ENCODE data around the gene DCBLD1.

The DCBLD1 gene

GRCh38 chr6:117531346-117531745, 48.9 kb downstream of the DCBLD1 start:
- H3K27ac ChIP-seq (ENCODE audit: low read depth, low read length), result no peak overlapping the region
- H3K36me3 ChIP-seq (ENCODE audit: control insufficient read depth, insufficient read depth, low read length), result no peaks in the 10 kb centered on the region
- no peaks in the 10 kb centered on the region for H3K27me3 ChIP-seq (ENCODE audit: control insufficient read depth, insufficient read depth, low read length)
- H3K4me1 ChIP-seq (ENCODE audit: control insufficient read depth, insufficient read depth, low read length), result no peaks in the 10 kb centered on the region; the same call in 1 of the 2 replicates
- H3K9ac ChIP-seq (ENCODE audit: low read depth, low read length), result no peak overlapping the region
- H3K4me3 ChIP-seq (ENCODE audit: low read depth, low read length), result no peak overlapping the region
- H3K9me3 ChIP-seq (ENCODE audit: control insufficient read depth, insufficient read depth, low read length), result no peaks in the 10 kb centered on the region

DNA sequence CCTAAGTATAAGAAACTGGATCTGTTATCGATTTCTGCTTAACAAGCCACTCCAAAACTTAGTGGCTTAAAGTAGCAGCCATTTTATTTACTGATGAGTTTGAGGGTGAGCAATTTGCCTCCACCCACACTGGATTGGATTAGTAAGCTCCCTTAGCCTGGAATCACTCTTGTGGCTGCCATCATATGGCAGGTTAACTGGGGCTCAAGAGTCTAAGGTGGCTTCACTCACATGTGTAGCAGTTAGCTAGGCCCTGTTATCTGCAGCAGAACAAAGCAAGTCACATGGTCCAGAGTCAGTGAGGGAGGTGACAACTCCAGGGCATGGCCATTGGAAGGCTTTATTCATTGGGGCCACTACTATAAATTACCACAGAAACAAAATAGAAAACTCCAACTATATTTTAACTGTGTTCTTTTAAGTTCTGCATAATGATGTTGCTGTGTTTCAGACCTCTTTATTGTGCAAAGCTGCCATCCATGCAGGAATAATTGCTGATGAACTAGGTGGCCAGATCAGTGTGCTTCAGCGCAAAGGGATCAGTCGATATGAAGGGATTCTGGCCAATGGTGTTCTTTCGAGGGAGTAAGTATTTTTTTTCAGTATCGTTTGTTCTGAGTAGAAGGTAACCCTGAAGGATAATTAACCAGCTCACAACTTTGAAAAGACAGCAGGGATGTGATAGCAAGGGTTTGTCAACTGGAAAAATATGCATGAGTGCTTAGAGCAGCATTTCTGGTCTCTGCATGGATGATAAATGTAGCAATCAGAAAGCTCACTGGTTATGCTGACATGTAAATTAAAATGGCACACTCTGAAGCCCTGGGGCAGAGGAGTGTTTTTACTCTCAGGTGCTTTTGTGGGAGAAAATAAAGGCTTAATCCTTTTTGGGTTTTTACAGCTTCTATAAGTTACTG, 49.6 kb downstream of the DCBLD1 start:
- Histone ChIP-seq H3K9ac (ENCODE audit: low read depth, low read length) (no peak overlapping the region), H3K4me1 (ENCODE audit: control insufficient read depth, insufficient read depth, low read length) (no peaks in the 10 kb centered on the region; the same call in 1 of the 2 replicates), H3K27me3 (ENCODE audit: control insufficient read depth, insufficient read depth, low read length) (no peaks in the 10 kb centered on the region), H3K27ac (ENCODE audit: low read depth, low read length) (no peak overlapping the region), H3K4me3 (ENCODE audit: low read depth, low read length) (no peak overlapping the region), H3K36me3 (ENCODE audit: control insufficient read depth, insufficient read depth, low read length) (no peaks in the 10 kb centered on the region), H3K9me3 (ENCODE audit: control insufficient read depth, insufficient read depth, low read length) (no peaks in the 10 kb centered on the region)

- Histone ChIP-seq H3K9me3 (ENCODE audit: control insufficient read depth, insufficient read depth, low read length) (no peaks in the 10 kb centered on the region), H3K4me1 (ENCODE audit: control insufficient read depth, insufficient read depth, low read length) (no peaks in the 10 kb centered on the region), H3K27me3 (ENCODE audit: control insufficient read depth, insufficient read depth, low read length) (no peaks in the 10 kb centered on the region), H3K27ac (ENCODE audit: low read depth, low read length) (no peak overlapping the region), H3K4me3 (ENCODE audit: low read depth, low read length) (no peak overlapping the region), H3K36me3 (ENCODE audit: control insufficient read depth, insufficient read depth, low read length) (peaks cover 2% of the 10 kb centered on the region; the same call in 1 of the 2 replicates), H3K9ac (ENCODE audit: low read depth, low read length) (no peak overlapping the region)
These were observed 51.3 kb downstream of the DCBLD1 start for GRCh38 chr6:117533775-117534174.

DNA sequence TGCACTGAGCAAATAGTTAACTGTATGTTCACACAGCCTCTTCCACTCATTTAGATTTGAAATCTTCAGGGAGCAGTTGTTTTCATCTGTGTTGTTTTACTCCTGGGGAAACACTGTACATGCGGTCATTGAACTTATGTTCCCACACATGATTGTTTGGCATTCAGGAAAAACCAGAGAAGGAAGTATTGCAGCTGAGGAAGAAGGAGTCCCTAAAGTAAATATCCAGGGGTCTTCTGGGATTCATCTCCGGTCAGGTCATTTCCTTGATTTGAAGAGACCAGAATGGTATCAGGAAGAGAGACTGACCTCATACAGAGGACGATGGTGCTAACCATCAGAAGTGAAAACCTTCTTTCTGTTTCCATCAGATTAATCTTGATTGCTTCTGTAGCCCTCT, 52.5 kb downstream of the DCBLD1 start:
- Histone ChIP-seq H3K27ac (ENCODE audit: low read depth, low read length) (no peak overlapping the region), H3K36me3 (ENCODE audit: control insufficient read depth, insufficient read depth, low read length) (peaks cover 8% of the 10 kb centered on the region), H3K4me3 (ENCODE audit: low read depth, low read length) (no peak overlapping the region), H3K4me1 (ENCODE audit: control insufficient read depth, insufficient read depth, low read length) (no peaks in the 10 kb centered on the region), H3K27me3 (ENCODE audit: control insufficient read depth, insufficient read depth, low read length) (no peaks in the 10 kb centered on the region), H3K9me3 (ENCODE audit: control insufficient read depth, insufficient read depth, low read length) (no peaks in the 10 kb centered on the region), H3K9ac (ENCODE audit: low read depth, low read length) (no peak overlapping the region)

DNA sequence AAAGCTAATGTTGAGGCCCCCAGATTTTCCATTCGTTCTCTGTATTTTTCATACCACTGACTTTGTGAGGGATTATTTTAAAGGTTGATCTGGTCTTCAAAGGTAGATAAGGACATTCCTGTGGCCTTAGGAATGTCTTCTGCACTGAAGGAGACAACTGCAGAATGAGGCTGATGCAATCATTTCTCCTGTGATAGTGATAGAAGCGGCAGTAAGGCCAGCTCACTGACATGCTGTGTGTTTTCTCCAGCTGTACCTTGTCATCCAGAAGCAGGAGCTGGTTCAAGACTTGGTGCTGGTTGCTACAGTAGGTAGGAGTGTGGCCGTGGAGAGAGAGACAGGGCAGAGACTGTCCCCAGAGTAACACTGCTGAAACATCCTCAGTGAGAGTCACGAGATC, 53.8 kb downstream of the DCBLD1 start:
- H3K27me3 ChIP-seq (ENCODE audit: control insufficient read depth, insufficient read depth, low read length), result no peaks in the 10 kb centered on the region
- peaks cover 10% of the 10 kb centered on the region for H3K36me3 ChIP-seq (ENCODE audit: control insufficient read depth, insufficient read depth, low read length)
- H3K4me1 ChIP-seq (ENCODE audit: control insufficient read depth, insufficient read depth, low read length), result no peaks in the 10 kb centered on the region
- H3K9ac ChIP-seq (ENCODE audit: low read depth, low read length), result no peak overlapping the region
- no peak overlapping the region for H3K27ac ChIP-seq (ENCODE audit: low read depth, low read length)
- no peak overlapping the region for H3K4me3 ChIP-seq (ENCODE audit: low read depth, low read length)
- H3K9me3 ChIP-seq (ENCODE audit: control insufficient read depth, insufficient read depth, low read length), result no peaks in the 10 kb centered on the region

- peaks cover 10% of the 10 kb centered on the region for H3K36me3 ChIP-seq (ENCODE audit: control insufficient read depth, insufficient read depth, low read length)
- no peak overlapping the region for H3K27ac ChIP-seq (ENCODE audit: low read depth, low read length)
- H3K27me3 ChIP-seq (ENCODE audit: control insufficient read depth, insufficient read depth, low read length), result no peaks in the 10 kb centered on the region
- H3K9ac ChIP-seq (ENCODE audit: low read depth, low read length), result no peak overlapping the region
- H3K9me3 ChIP-seq (ENCODE audit: control insufficient read depth, insufficient read depth, low read length), result no peaks in the 10 kb centered on the region
- H3K4me1 ChIP-seq (ENCODE audit: control insufficient read depth, insufficient read depth, low read length), result no peaks in the 10 kb centered on the region
- no peak overlapping the region for H3K4me3 ChIP-seq (ENCODE audit: low read depth, low read length)
These were observed 56.1 kb downstream of the DCBLD1 start for GRCh38 chr6:117538615-117539014.

DNA sequence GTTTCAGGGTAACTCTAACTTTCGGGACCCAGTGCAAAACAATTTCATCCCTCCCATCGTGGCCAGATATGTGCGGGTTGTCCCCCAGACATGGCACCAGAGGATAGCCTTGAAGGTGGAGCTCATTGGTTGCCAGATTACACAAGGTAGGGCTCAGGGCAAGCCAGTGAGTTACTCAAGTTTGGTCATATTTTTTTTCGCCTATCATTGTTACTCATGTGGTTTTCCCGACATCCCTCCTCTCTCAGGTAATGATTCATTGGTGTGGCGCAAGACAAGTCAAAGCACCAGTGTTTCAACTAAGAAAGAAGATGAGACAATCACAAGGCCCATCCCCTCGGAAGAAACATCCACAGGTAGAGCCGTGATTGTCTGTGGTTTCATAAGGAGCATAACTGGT, 58.2 kb downstream of the DCBLD1 start:
- Histone ChIP-seq H3K27ac (ENCODE audit: low read depth, low read length) (no peak overlapping the region), H3K9me3 (ENCODE audit: control insufficient read depth, insufficient read depth, low read length) (no peaks in the 10 kb centered on the region), H3K4me1 (ENCODE audit: control insufficient read depth, insufficient read depth, low read length) (no peaks in the 10 kb centered on the region), H3K36me3 (ENCODE audit: control insufficient read depth, insufficient read depth, low read length) (peaks cover 14% of the 10 kb centered on the region), H3K9ac (ENCODE audit: low read depth, low read length) (no peak overlapping the region), H3K4me3 (ENCODE audit: low read depth, low read length) (no peak overlapping the region), H3K27me3 (ENCODE audit: control insufficient read depth, insufficient read depth, low read length) (no peaks in the 10 kb centered on the region)

- Histone ChIP-seq H3K27ac (ENCODE audit: low read depth, low read length) (no peak overlapping the region), H3K9me3 (ENCODE audit: control insufficient read depth, insufficient read depth, low read length) (no peaks in the 10 kb centered on the region), H3K9ac (ENCODE audit: low read depth, low read length) (no peak overlapping the region), H3K4me3 (ENCODE audit: low read depth, low read length) (no peak overlapping the region), H3K36me3 (ENCODE audit: control insufficient read depth, insufficient read depth, low read length) (peaks cover 14% of the 10 kb centered on the region), H3K27me3 (ENCODE audit: control insufficient read depth, insufficient read depth, low read length) (no peaks in the 10 kb centered on the region), H3K4me1 (ENCODE audit: control insufficient read depth, insufficient read depth, low read length) (no peaks in the 10 kb centered on the region)
These were observed 60.0 kb downstream of the DCBLD1 start for GRCh38 chr6:117542493-117542892.

DNA sequence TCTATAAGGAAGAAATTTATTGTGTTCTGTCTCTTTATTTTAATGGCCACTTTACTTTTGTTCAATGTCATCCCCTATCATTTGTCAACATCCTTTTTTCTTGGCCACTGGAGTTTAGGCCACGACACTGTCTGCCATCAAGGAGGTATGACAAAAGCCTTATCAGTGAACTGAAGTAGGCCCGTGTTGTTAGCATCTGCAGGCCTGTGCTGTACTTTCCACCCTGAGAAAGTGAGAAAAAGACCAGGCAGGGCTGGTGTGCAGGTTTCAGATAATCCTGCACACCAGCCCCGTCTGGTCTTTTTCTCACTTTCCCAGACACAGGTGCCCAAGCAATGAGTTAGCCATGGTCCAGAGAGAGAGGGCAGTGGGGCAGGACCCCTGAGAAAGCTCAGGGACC, 62.2 kb downstream of the DCBLD1 start:
- Histone ChIP-seq H3K4me1 (ENCODE audit: control insufficient read depth, insufficient read depth, low read length) (peaks cover 12% of the 10 kb centered on the region), H3K9ac (ENCODE audit: low read depth, low read length) (no peak overlapping the region), H3K9me3 (ENCODE audit: control insufficient read depth, insufficient read depth, low read length) (no peaks in the 10 kb centered on the region)

DNA sequence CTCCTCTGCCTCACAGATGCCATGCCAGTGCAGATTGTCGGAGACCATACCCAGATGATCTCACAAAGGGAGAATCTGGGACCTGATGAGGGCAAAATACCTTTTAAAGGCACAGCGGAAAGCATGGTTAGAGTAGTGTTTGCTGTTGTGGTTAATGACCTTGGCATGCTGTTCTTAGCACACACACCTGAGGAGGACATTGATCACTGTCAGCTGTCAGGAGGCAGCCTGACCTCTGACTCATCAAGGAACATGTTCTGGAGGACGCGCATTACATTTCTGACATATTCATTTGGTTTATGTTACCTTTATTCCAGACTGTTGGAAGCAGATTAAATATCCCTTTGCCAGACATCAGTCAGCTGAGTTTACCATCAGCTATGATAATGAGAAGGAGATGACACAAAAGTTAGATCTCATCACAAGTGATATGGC, 62.7 kb downstream of the DCBLD1 start:
- no peak overlapping the region for H3K4me3 ChIP-seq (ENCODE audit: low read depth, low read length)
- no peak overlapping the region for H3K27ac ChIP-seq (ENCODE audit: low read depth, low read length)
- no peaks in the 10 kb centered on the region for H3K27me3 ChIP-seq (ENCODE audit: control insufficient read depth, insufficient read depth, low read length)
- H3K9ac ChIP-seq (ENCODE audit: low read depth, low read length), result no peak overlapping the region
- no peaks in the 10 kb centered on the region for H3K9me3 ChIP-seq (ENCODE audit: control insufficient read depth, insufficient read depth, low read length)
- 0 out of 2 replicates have a peak, but pooled peaks cover 7% of the 10 kb centered on the region for H3K36me3 ChIP-seq (ENCODE audit: control insufficient read depth, insufficient read depth, low read length)
- peaks cover 17% of the 10 kb centered on the region for H3K4me1 ChIP-seq (ENCODE audit: control insufficient read depth, insufficient read depth, low read length)

More for the DNA sequence above, 62.2 kb downstream of the DCBLD1 start:
- Histone ChIP-seq H3K36me3 (ENCODE audit: control insufficient read depth, insufficient read depth, low read length) (0 out of 2 replicates have a peak, but pooled peaks cover 7% of the 10 kb centered on the region), H3K27me3 (ENCODE audit: control insufficient read depth, insufficient read depth, low read length) (no peaks in the 10 kb centered on the region), H3K27ac (ENCODE audit: low read depth, low read length) (no peak overlapping the region), H3K4me3 (ENCODE audit: low read depth, low read length) (no peak overlapping the region)

DNA sequence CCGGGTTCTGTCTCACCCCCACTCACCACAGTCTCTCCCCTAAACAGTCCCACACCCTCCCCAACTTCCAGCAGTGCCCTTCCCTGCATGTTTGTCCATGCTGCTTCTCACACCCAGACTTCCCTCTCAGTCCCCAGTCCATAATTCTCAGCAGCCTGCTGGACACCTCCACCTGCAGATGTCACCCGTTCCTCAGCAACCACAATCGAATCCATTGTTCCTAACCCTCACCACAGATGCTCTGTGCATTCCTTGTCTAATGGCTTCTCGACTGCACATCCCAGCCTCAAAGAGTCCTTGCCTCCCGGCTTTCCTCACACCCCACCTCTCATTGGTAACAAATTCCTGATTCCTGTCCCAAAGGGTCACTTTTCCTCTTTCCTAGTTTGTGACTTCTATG, 64.2 kb downstream of the DCBLD1 start:
- Histone ChIP-seq H3K4me1 (ENCODE audit: control insufficient read depth, insufficient read depth, low read length) (peaks cover 24% of the 10 kb centered on the region), H3K4me3 (ENCODE audit: low read depth, low read length) (no peak overlapping the region), H3K36me3 (ENCODE audit: control insufficient read depth, insufficient read depth, low read length) (0 out of 2 replicates have a peak, but pooled peaks cover 4% of the 10 kb centered on the region), H3K27ac (ENCODE audit: low read depth, low read length) (no peak overlapping the region), H3K9ac (ENCODE audit: low read depth, low read length) (no peak overlapping the region), H3K9me3 (ENCODE audit: control insufficient read depth, insufficient read depth, low read length) (no peaks in the 10 kb centered on the region), H3K27me3 (ENCODE audit: control insufficient read depth, insufficient read depth, low read length) (no peaks in the 10 kb centered on the region)
